GM19238 (cell line): ENCODE data around the gene SRPRA.
"Not testable (repeated sequence)": the region's sequence is repeated elsewhere in the genome, so short reads cannot be mapped to it uniquely, and the experiment has no call there.

ENCODE experiments used
- DNase-seq: peaks from one replicate; pipeline ENCODE4 v3.0.0; 2011; ENCODE audit warnings: low spot score; ENCODE audit not compliant: insufficient read length

The SRPRA gene, protein sequence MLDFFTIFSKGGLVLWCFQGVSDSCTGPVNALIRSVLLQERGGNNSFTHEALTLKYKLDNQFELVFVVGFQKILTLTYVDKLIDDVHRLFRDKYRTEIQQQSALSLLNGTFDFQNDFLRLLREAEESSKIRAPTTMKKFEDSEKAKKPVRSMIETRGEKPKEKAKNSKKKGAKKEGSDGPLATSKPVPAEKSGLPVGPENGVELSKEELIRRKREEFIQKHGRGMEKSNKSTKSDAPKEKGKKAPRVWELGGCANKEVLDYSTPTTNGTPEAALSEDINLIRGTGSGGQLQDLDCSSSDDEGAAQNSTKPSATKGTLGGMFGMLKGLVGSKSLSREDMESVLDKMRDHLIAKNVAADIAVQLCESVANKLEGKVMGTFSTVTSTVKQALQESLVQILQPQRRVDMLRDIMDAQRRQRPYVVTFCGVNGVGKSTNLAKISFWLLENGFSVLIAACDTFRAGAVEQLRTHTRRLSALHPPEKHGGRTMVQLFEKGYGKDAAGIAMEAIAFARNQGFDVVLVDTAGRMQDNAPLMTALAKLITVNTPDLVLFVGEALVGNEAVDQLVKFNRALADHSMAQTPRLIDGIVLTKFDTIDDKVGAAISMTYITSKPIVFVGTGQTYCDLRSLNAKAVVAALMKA

DNA sequence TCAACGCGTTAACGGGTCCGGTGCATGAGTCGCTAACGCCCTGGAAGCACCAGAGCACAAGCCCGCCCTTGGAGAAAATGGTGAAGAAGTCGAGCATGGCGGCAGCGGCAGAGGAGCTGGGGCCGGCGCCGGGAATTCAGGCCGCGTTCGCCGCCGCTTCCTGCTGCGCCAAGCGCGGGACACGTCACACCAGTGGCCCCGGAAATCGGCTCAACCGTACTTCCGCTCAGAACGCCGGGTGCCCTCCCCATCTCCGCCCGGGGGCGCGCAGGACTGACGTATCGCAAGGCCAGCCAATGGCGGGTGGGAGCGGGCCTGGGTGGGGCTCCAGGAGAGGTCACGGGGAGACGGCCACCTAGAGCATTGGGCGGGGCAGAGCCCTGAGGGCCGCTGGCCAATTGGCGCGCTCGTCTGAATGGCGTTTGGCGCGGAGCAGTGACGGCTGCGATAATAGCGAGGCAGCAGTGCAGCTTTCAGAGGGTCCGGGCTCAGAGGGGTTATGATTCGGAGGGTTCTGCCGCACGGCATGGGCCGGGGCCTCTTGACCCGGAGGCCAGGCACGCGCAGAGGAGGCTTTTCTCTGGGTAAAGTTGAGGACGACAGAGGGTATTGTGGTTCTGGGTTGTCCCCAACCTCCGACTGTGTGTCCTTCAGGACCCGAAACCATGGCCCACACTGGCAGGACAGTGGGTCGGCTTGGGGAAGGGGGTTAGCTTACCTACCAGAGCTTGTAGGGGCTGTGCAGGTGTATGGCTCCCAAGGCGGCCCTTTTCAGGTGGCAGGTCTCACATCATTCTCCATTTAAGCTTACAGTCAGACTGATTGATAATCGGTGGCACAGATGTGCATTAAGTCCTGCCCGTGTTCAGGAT is at the start of gene SRPRA, which contains the start of gene FOXRED1:
Gene SRPRA (minus strand): TSS at position 188 of the 872 bp plus-strand sequence. CDS start 91 bp downstream, at position 97.
Gene FOXRED1 (plus strand): TSS at position 447 of the 872 bp plus-strand sequence. CDS start 53 bp downstream, at position 500.
- peak; percentile 100 for DNase-seq

DNA sequence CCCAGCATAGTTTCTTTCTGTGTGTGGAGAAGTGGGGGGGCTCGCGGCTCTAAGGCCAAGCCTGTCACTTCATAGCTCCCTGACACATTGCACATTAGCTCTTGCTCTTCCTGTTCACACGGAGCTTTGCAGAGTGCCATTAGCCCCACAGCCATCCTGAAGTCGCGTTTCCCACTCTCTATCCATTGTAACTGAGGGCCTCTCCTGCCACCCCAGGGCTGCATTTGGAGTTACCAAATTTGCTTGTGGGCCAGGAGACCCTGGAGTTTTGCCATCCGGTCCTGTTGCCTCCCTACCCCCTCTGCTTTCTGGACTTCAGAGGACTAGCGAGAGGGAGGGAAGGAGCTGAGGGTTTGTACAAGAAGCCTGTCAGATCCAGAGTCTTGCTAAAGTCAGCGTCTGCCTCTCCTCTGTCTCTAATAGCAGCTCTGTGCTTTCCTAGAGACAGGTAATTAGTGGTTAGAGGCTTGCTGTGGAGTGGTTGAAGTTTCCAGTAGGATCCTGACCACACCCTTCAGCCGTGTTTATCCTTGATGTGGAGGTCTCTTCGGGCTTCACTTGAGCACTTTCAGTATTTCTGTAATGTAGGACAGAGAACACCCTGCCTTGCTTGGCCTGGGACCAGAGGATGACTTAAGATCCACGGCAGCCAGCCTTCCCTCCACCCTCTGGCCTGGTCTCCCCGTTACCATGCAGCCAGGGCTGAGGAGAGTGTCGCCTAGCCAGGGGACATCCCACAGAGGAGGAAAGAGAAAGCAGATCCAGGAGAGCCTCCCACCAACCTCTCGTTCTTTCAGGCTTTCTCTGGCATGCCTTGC is 49.3 kb upstream of the SRPRA start:
- DNase-seq: no peak

DNA sequence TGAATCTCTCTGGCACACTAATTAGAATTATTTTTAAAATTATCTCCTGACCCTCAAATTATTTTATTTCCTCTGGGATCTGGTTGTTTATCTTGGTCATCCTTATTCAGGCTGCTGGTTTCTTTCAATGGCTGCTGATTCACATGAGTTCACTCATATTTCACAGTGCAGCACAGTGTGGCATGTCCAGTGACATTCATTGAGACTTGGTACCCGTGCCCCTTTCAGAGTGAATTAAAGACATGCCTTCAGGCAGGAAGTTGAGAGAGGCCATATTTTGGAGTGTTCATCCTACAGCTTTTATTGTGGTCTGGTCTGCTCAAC is 48.7 kb upstream of the SRPRA start:
- no peak for DNase-seq

DNA sequence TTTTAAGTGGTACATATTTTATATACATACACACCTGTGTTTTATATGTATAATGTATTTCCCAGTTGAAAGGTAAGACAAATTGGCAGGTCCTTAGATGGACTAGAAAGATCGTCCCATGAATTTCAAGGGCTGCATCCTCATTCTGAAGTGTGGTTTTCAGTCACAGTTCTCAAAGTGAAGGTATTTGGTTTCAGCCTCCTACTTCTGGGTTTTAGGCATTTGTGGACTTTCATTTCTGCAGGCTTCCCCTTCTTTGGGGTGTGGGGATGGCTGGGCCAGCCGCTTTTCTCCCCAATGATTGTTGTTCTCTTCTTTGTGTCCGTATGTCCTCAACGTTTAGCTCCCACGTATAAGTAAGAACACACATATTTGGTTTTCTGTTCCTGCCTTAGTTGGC is 45.1 kb upstream of the SRPRA start:
- no peak for DNase-seq

DNA sequence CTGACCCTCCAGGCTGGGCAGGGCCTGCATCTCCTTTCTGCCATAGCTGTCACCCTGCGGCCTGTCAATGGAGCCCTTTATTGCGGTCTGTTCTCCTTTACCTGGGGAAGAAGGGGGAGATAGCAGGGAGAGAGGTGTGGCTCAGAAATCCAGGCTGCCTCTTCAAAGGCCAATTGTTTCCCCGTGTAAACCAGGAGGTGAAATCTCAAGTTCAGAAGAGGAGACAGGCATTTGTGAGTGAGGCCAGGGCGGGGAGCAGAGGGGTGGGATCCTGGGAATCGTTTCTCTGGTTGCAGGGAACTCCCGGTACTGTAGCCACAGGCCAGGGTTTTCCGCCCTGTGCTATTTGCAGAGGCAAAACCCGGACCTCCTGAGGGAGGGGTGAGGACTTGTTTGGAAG is 44.3 kb upstream of the SRPRA start:
- no peak for DNase-seq

DNA sequence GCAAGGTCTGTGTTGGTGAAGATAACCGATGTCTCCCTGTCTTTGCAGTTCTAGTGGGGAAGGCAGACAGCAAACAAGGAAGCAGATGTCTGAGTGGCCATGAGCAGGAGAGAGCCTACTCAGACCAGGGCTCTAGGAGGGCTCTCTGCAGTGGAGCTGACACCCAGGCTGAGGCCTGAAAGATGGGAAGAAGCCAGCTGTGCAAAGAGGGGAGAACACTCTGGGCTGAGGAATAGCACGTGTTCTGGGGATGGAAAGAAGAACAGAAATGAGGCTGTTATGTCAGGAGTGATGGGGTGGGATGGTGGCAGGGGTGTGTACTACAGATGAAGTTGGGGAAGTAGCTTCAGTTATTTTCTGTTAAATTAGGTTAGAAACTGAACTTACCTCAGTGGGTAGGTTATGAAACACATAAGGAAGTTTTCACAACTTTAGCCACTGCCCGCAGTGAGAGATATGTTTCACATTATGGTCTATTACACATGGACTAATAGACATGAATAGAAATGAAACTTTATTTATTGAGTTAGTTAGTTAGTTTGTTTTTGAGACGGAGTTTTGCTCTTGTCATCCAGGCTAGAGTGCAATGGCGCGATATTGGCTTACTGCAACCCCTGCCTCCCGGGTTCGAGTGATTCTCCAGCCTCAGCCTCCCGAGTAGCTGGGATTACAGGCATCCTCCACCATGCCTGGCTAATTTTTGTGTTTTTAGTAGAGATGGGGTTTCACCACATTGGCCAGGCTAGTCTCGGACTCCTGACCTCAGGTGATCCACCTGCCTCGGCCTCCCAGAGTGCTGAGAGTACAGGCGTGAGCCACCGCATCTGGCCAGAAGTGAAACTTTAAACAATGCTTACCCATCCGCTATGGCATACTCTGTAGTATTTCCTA is 43.0 kb upstream of the SRPRA start:
- peak; percentile 19 for DNase-seq

DNA sequence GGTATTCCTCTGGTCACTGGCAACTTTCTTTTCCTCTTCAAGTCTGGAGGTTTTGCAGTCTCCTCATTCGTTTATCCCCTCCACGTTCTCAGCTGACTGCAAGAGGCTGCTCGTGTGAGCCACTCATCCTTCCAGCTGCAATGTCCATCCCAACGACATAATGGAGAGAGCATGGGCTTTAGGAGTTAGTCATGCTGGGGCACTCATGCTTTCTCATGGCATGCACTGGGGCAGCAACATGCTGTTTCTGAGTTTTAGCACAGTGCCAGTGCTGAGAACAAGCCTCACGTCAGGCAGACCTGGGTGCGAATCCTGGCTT is 42.3 kb upstream of the SRPRA start:
- no peak for DNase-seq

DNA sequence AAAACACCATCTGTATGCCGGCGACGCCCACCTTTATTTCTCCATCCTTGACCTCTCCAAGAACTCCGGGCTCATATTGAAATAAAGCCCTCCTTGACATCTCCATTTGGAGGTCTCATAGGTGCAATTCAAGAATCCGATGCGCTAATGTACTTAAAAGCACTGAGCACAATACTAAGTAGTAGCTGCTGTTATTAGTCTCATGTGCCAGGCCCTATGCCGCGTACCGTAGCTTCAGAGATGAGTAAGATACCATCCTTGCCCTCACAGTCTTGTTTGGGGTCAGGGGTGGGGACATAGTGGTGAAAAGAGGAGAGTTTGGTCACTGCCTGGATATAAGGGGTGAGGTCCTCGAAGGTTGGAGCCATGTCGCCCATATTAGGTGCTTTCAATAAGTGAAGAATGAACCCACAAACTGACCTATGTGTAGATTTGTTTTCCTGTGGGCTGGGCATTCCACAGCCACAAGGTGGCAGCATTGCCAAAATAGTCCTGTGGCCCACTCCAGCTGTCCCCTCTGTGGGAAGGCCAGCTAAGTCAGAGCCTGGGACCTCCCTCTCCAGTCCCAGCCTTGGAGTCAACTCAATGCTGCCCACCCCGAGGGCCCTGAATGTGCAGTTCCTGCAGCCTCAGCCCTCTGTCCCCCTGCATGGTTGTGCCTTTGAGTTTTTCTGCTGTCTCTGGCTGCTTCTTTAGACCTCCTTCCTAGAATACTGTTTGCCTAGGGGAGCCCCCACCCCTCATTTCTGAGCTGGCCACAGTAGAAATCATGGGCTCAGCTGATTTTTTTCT is 41.7 kb upstream of the SRPRA start:
- DNase-seq: no peak

DNA sequence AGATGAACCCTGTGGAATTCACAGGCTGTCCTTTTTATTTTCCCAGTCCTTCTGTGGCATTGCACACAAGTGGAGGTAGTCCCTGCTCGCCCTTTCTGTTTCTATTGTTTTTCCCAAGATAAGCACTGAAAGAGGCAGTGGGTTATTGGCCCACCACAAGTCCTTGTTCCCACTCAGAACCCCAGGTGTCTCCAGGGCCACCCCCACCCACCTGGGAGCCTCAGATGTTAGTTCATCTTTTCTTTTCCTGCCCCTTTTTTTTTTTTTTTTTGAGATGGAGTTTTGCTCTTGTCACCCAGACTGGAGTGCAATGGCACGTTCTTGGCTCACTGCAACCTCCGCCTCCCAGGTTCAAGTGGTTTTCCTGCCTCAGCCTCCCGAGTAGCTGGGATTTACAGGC is 40.1 kb upstream of the SRPRA start:
- DNase-seq: not testable (repeated sequence)

DNA sequence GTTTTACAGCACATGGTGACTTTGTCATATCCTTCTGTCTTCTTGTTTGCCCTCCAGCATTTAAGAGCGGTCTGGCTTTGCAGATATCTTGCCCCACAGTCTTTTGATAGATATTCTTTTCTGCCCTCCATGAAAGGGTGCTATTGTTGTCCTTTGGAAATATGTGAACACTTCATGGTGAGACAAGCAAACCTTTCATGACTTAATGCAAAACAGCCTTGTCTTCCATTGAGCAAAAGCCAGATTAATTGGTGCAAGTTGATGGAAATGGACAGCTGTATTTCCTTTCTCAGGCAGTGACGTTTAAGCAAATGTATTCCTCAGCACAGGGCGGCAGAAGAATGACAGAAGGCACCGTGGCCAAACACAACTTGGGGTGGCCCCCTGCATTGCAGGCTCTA is 39.6 kb upstream of the SRPRA start:
- no peak for DNase-seq

DNA sequence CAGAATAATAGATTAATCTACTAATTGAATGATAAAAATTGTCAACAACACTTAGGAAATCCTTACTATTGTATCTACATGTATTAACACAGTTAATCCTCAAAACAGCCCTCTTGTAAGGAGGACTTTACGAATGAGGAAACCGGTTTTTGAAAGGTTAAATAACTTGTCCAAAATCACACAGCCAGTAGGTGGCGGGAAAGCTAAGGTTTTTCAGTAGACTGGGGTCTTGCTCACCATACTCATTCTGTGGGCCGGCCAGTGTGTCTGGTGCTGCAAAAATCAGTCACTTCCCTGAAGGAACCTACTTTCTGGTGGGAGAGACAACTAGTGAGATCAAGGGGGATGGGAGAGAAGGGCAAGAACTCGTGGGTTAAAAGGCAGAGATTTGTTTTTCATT is 39.0 kb upstream of the SRPRA start:
- DNase-seq: no peak

DNA sequence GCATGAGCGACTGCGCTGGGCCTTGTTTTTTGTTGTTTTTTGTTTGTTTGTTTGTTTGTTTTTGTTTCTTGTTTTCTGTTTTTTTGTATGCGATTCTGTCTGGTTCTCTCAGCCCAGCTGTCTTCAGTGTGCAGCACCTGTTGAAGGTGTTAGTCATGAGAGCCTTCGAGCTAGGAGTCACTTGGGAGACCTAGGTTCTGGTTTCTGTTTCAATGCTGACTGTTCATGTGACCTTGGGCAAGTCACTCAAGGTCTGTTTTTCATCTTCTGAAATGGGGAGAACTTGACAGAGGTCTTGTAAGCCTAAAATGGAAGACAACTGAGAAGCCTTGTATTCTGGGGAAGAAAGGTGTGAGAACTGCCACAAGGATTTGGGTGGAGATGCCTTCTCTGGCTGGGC is 37.0 kb upstream of the SRPRA start:
- DNase-seq: peak; percentile 58

DNA sequence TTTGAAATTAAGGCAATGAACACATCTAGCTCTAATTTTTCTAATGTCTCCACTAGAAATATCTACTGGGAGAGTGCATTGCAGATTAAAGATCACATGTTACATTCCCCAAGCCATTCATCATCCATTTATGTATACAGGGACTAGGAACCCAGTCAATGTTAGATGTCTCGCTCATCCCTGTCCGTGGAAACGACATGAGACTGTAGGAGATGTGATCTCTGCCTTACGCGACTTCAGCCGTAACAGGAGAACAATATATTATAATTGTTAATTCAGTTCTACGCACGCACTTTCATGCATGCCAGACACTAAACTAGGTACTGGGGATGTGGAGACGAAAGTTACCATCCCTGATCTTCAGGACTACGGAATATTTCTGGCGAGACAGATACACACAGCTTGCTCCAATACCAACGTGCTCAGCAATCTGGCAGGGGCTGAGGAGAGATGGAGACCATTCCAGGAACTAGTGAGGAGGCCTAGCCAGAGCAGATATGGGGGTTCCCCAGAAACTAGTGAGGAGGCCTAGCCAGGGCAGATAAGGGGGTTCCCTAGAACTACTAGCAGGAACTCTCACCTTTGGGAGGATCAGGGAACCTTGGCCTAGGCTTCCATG is 35.9 kb upstream of the SRPRA start:
- DNase-seq: no peak

DNA sequence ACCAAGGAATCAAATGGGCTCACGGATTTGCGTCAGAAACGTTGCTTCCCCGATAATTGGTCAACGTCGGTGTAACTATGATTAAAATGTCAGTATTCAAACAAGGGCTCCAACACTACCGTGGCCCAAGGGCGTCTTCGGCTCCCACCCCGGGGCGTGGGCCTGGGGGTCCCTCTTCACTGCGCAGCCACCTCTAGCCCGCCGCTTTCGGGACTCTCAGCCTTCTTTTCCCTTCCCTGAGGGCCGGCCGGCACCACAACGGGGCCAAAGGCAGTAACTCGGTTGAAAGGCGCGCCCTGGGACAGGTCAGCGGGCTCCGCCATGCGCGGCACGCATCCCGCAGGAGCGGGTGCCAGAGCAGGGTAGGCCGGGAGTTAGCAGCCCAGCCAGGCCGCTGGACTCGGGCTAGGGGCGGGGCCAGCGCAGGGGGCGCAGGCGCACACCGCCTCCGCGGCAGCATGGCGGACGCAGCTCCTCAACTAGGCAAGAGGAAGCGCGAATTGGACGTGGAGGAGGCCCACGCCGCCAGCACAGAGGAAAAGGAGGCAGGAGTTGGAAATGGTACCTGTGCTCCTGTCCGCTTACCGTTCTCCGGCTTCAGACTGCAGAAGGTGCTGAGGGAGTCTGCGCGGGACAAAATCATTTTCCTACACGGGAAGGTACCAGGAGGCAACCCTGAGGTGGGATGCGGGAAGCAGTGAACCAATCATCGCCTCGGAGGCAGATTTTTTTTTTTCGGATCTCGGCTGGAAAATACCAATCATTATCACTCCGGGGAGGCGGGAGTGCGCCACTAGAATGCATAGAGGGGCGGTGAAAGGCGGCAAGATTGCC is 35.1 kb upstream of the SRPRA start, which contains the start of gene DCPS:
Gene DCPS (plus strand): TSS at position 438 of the 834 bp plus-strand sequence. CDS start 21 bp downstream, at position 459.
- DNase-seq: peak; percentile 90

DNA sequence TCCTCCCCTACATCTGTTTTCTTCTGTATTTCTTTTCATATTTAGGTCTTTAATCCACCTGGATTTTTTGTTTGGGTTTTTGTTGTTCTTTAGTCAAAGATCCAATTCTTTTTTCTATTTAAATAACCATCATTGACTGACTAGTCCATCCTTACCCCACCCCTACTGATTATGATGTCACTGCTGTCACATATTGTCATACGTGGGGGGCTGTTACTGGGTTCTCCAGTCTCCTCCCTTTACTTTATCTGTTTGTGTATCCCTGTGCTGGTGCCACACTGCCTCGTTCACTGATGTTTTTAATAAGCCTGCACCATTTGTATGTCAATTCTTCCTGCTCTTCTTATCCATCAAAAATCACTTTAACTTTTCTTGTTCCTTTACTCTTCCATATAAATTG is 28.3 kb upstream of the SRPRA start:
- no peak for DNase-seq

DNA sequence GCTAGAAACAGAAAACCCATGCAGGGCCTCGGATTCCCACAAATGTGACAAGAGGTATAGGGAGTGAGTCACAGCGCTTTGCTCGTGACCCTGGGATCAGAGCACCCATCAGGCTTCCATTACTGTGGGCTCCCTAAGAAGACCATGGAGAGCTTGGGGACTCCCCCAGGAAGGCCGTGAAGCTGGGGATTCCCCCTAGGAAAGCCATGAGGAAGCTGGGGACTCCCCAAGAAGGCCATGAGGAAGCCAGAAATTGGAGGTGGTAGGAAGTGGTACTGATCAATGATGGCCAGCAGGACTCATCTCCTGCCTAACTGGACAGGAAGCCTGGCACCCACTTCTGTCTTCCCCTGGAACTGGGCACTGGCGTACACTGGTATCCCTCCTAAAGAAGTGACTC is 25.0 kb upstream of the SRPRA start:
- no peak for DNase-seq

DNA sequence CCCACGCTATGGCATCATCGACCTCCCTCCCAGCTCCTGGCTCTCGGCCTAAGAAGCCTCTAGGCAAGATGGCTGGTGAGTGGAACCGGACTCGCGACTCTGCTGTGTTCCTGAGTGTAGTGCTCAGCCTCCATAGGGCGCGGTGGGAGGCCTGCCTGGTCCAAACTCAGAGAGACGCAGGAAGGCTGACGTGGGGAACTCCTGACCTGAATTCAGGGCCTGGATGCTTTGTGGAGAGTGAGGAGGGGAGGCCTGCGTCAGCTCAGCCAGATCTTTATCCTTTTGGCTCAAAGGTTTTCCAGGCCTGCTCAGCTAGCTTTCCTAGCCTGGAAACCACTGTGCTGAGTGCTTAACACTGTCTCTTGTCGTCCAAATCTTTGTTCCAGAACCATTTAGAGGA is 22.2 kb upstream of the SRPRA start:
- no peak for DNase-seq

DNA sequence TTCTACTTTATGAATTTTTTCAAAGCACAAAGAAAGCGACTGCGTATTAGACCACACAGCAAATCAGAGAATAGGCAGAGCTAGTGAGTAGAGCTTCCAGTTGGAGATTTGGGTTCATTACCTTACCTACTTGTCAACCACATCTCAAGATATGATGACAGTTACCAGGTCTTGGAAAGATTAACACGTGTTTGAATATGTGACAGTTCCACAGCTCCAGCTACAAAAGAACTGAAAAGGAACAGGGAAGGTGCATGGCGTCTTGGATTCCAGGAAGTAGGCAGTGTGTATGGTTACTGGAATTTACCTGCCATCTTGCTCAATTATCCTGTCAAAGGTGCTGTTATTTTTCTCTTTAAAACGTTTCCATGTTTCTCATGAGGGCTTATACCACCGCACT is 19.5 kb upstream of the SRPRA start:
- DNase-seq: no peak
